Body of pancreas (tissue), 4 donors: ENCODE data around the gene DBNDD2.

Experiments used
- CTCF ChIP-seq, 7 experiments: fragments of 450-650 bp in 4 of 7; fragments of 200-600 bp in 3 of 7; sonication (generic) in 3 of 7; IDR thresholded peaks; one replicate each; pipeline ENCODE4 v1.5.1; 2016 to 2019; ENCODE audit warnings: antibody characterized with exemption in 7 of 7
- POLR2A ChIP-seq, 3 donors: fragments of 450-650 bp; IDR thresholded peaks; one replicate each; pipeline ENCODE4 v1.6.1; 2016; ENCODE audit warnings: antibody characterized with exemption in 3 of 3, mild to moderate bottlenecking in 2 of 3

- TF ChIP-seq CTCF (IDR thresholded peaks at IDR 0.05) (no peak), POLR2A (IDR thresholded peaks at IDR 0.05) (no peak)
Measured at GRCh38 chr20:45459606-45460005, 51.5 kb downstream of the DBNDD2 start.
